K562 (cell line): ENCODE measurements around the gene KAT2B. TPM values are rescaled to one million over a fixed set of nuclear protein-coding genes. Genes with fewer than 3 reads are reported as not detected.

Experiments used
- BRCA1 ChIP-seq, 2 experiments: fragments of 450-650 bp in 1 of 2; sonication (generic) in 1 of 2; formaldehyde crosslinking in 1 of 2; IDR thresholded peaks; 2 replicates each; pipeline versions ENCODE4 v1.5.0 to v1.6.1; 2017 to 2020; ENCODE audit warnings: mild to moderate bottlenecking in 1 of 2, missing genetic modification reagents in 1 of 2
- COPS2 ChIP-seq: fragments of 450-650 bp; conservative IDR thresholded peaks from 2 replicates; pipeline ENCODE4 v1.6.1; 2016; ENCODE audit warnings: mild to moderate bottlenecking, moderate library complexity
- FOXP1 ChIP-seq: sonication (generic); formaldehyde crosslinking; IDR thresholded peaks from 2 replicates; pipeline ENCODE4 v1.8.0; 2022; ENCODE audit warnings: mild to moderate bottlenecking, missing genetic modification reagents
- MAFF ChIP-seq: IDR thresholded peaks from 2 replicates; pipeline ENCODE4 v1.6.1; 2012; ENCODE audit warnings: low read length, improper control_type of control experiment
- MAFG ChIP-seq: fragments of 450-650 bp; conservative IDR thresholded peaks from 2 replicates; pipeline ENCODE4 v1.6.1; 2016; ENCODE audit warnings: missing genetic modification characterization, missing compliant biosample characterization
- MAFK ChIP-seq: IDR thresholded peaks from 2 replicates; pipeline ENCODE4 v1.6.1; 2011; ENCODE audit warnings: low read length, improper control_type of control experiment
- OTX1 ChIP-seq: fragments of 450-650 bp; formaldehyde crosslinking; IDR thresholded peaks from 2 replicates; pipeline ENCODE4 v1.4.0; 2022; ENCODE audit warnings: mild to moderate bottlenecking
- ZNF316 ChIP-seq: fragments of 450-650 bp; IDR thresholded peaks from 2 replicates; pipeline ENCODE4 v1.6.1; 2016
- polyA plus RNA-seq, 8 experiments: library from polyadenylated mRNA; depleted of rRNA in 4 of 8; stranded (reverse) in 5 of 8; unstranded in 3 of 8; fragments of >200 nt; fragmentation: Nextera tagmentation in 2 of 8; fragmentation: Illumina TruSeq in 1 of 8; extraction: Ambion mirVana in 2 of 8; extraction: Trizol in 1 of 8; gene quantifications; 2 replicates each; pipeline versions ENCODE4 v1.2.1 to v1.2.3, GENCODE V29; 2011 to 2014; ENCODE audit warnings: inconsistent platforms in 1 of 8, missing spikeins in 1 of 8
- total RNA-seq, 7 experiments: library from RNA; depleted of rRNA in 6 of 7; stranded (reverse); fragments of >200 nt in 6 of 7; fragmentation: Illumina TruSeq in 2 of 7; extraction: Trizol in 2 of 7; gene quantifications; 2 replicates each; pipeline versions ENCODE4 v1.2.1 to v1.2.3, GENCODE V29; 2011 to 2021; ENCODE audit warnings: low replicate concordance in 1 of 7
- TF ChIP-seq, protein P1 (sequence below): fragments of 250-450 bp; sonication (Bioruptor Pico); IDR thresholded peaks from 2 replicates; pipeline ENCODE4 v1.4.0; 2020; ENCODE audit warnings: mild to moderate bottlenecking, moderate library complexity, borderline replicate concordance
- TF ChIP-seq, protein P2 (sequence below): sonication (generic); formaldehyde crosslinking; IDR thresholded peaks from 2 replicates; pipeline ENCODE4 v1.8.1; 2023; ENCODE audit warnings: mild to moderate bottlenecking, missing genetic modification reagents
- TF ChIP-seq, protein P3 (sequence below), 3 experiments: IDR thresholded peaks in 2 of 3; conservative IDR thresholded peaks in 1 of 3; 2 replicates each; pipeline ENCODE4 v1.5.1; 2011 to 2012; ENCODE audit warnings: low read length in 3 of 3, mild to moderate bottlenecking in 3 of 3, control low read depth in 2 of 3, improper control_type of control experiment in 1 of 3, inconsistent platforms in 1 of 3, low read depth in 1 of 3, mixed read lengths in 1 of 3, moderate library complexity in 1 of 3; ENCODE audit not compliant: insufficient read depth in 2 of 3
- TF ChIP-seq, protein P4 (sequence below), 2 experiments: fragments of 450-650 bp in 1 of 2; sonication (generic) in 1 of 2; formaldehyde crosslinking in 1 of 2; IDR thresholded peaks in 1 of 2; conservative IDR thresholded peaks in 1 of 2; 2 replicates each; pipeline versions ENCODE4 v1.6.1 to v1.8.1; 2016 to 2023; ENCODE audit warnings: mild to moderate bottlenecking in 2 of 2, moderate library complexity in 2 of 2, inconsistent platforms in 1 of 2, missing genetic modification reagents in 1 of 2

Gene KAT2B
- total and polyA plus RNA-seq, 9 of the 15 experiments (the other 6 are each of a cell fraction or from before 2014, with no cell fraction given) = 3.3 to 14.9 (median 12.2) TPM

DNA sequence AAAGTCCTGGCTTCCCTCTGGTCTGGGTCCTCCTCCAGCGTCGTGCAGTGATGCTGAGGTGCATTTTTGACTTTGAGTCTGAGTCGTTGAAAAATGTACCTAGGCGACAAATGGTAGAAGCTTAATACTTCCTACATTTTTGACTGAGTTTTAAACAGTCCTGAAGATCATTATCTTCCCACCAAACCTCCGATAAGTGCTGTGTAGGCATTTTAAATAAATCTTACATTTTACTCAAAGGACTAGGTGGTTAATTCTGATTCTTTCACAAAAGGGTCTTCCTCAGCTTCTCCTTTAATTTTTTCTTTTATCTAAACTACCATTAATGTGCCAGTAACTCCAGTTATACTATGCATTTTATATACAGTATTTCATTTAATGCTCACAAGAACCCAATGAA is 70.6 kb downstream of the KAT2B start (continued):
- TF ChIP-seq, protein P1, sequence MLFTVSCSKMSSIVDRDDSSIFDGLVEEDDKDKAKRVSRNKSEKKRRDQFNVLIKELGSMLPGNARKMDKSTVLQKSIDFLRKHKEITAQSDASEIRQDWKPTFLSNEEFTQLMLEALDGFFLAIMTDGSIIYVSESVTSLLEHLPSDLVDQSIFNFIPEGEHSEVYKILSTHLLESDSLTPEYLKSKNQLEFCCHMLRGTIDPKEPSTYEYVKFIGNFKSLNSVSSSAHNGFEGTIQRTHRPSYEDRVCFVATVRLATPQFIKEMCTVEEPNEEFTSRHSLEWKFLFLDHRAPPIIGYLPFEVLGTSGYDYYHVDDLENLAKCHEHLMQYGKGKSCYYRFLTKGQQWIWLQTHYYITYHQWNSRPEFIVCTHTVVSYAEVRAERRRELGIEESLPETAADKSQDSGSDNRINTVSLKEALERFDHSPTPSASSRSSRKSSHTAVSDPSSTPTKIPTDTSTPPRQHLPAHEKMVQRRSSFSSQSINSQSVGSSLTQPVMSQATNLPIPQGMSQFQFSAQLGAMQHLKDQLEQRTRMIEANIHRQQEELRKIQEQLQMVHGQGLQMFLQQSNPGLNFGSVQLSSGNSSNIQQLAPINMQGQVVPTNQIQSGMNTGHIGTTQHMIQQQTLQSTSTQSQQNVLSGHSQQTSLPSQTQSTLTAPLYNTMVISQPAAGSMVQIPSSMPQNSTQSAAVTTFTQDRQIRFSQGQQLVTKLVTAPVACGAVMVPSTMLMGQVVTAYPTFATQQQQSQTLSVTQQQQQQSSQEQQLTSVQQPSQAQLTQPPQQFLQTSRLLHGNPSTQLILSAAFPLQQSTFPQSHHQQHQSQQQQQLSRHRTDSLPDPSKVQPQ (CRISPR knock-in tag) = no peak
- TF ChIP-seq, protein P2, sequence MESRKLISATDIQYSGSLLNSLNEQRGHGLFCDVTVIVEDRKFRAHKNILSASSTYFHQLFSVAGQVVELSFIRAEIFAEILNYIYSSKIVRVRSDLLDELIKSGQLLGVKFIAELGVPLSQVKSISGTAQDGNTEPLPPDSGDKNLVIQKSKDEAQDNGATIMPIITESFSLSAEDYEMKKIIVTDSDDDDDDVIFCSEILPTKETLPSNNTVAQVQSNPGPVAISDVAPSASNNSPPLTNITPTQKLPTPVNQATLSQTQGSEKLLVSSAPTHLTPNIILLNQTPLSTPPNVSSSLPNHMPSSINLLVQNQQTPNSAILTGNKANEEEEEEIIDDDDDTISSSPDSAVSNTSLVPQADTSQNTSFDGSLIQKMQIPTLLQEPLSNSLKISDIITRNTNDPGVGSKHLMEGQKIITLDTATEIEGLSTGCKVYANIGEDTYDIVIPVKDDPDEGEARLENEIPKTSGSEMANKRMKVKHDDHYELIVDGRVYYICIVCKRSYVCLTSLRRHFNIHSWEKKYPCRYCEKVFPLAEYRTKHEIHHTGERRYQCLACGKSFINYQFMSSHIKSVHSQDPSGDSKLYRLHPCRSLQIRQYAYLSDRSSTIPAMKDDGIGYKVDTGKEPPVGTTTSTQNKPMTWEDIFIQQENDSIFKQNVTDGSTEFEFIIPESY = no peak
- TF ChIP-seq, protein P3, sequence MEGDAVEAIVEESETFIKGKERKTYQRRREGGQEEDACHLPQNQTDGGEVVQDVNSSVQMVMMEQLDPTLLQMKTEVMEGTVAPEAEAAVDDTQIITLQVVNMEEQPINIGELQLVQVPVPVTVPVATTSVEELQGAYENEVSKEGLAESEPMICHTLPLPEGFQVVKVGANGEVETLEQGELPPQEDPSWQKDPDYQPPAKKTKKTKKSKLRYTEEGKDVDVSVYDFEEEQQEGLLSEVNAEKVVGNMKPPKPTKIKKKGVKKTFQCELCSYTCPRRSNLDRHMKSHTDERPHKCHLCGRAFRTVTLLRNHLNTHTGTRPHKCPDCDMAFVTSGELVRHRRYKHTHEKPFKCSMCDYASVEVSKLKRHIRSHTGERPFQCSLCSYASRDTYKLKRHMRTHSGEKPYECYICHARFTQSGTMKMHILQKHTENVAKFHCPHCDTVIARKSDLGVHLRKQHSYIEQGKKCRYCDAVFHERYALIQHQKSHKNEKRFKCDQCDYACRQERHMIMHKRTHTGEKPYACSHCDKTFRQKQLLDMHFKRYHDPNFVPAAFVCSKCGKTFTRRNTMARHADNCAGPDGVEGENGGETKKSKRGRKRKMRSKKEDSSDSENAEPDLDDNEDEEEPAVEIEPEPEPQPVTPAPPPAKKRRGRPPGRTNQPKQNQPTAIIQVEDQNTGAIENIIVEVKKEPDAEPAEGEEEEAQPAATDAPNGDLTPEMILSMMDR (IDR thresholded peaks at IDR 0.05 in 2 of 3, conservative IDR thresholded peaks at IDR 0.05 in 1 of 3; ENCODE audit: insufficient read depth in 2 of 3, low read depth in 1 of 3, low read length in 3 of 3) = no peak
- no peak for TF ChIP-seq OTX1 (CRISPR knock-in tag)
- TF ChIP-seq MAFG (tag) = peak; percentile 71
- no peak for TF ChIP-seq COPS2
- TF ChIP-seq FOXP1 = no peak
- peak; percentile 76 for TF ChIP-seq MAFK
- peak; percentile 74 for TF ChIP-seq MAFF
- TF ChIP-seq BRCA1 (IDR thresholded peaks at IDR 0.05) = no peak
- no peak for TF ChIP-seq BRCA1 (CRISPR knock-in tag; IDR thresholded peaks at IDR 0.05)
- TF ChIP-seq ZNF316 = peak; percentile 82
- TF ChIP-seq, protein P4, sequence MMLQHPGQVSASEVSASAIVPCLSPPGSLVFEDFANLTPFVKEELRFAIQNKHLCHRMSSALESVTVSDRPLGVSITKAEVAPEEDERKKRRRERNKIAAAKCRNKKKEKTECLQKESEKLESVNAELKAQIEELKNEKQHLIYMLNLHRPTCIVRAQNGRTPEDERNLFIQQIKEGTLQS (IDR thresholded peaks at IDR 0.05) = no peak
- TF ChIP-seq, protein P4 (CRISPR knock-in tag; conservative IDR thresholded peaks at IDR 0.05) = no peak
